ENCODE data around the gene PLAGL1.

PLAGL1 gene

DNA sequence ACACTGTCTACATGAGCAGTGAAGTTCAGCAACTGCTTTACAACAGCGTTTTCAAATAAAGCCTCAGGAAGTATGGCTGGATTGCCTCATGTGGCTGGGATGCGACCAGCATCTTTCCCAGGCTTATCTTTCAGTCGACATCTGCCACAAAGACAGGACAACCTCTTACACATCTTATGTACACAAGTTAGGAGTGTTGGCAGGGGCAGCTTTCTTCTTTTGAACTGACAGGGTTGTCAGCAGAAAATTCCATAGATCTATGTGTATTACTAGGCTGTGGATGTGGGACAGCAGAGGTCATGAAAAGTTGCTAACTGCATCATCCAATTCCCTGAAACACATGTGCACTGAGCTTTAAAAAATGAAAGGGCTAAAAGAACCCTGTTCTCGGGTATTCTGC lies 48.1 kb downstream of the PLAGL1 start:
- Histone ChIP-seq H3K4me2 (ENCODE audit: low read length) (no peak overlapping the region), H3K27me3 (ENCODE audit: low read depth, low read length) (no peaks in the 10 kb centered on the region), H3K27ac (ENCODE audit: low read length) (no peak overlapping the region), H3K4me1 (ENCODE audit: low read length) (no peaks in the 10 kb centered on the region), H3K36me3 (replicated peaks; ENCODE audit: low read depth, low read length) (no peaks in the 10 kb centered on the region), H3K9me3 (ENCODE audit: insufficient read depth, low read length) (no peaks in the 10 kb centered on the region), H4K20me1 (ENCODE audit: insufficient read depth, low read length) (no peaks in the 10 kb centered on the region), H3K9ac (ENCODE audit: low read length) (no peak overlapping the region), H3K79me2 (ENCODE audit: low read length) (no peaks in the 10 kb centered on the region), H2AFZ (ENCODE audit: low read depth, low read length) (no peak overlapping the region), H3K4me3 (ENCODE audit: low read length) (no peak overlapping the region)
- TF ChIP-seq EZH2phosphoT487 (IDR thresholded peaks at IDR 0.05; ENCODE audit: low read depth): no peak
- TF ChIP-seq, protein P1, sequence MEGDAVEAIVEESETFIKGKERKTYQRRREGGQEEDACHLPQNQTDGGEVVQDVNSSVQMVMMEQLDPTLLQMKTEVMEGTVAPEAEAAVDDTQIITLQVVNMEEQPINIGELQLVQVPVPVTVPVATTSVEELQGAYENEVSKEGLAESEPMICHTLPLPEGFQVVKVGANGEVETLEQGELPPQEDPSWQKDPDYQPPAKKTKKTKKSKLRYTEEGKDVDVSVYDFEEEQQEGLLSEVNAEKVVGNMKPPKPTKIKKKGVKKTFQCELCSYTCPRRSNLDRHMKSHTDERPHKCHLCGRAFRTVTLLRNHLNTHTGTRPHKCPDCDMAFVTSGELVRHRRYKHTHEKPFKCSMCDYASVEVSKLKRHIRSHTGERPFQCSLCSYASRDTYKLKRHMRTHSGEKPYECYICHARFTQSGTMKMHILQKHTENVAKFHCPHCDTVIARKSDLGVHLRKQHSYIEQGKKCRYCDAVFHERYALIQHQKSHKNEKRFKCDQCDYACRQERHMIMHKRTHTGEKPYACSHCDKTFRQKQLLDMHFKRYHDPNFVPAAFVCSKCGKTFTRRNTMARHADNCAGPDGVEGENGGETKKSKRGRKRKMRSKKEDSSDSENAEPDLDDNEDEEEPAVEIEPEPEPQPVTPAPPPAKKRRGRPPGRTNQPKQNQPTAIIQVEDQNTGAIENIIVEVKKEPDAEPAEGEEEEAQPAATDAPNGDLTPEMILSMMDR (IDR thresholded peaks at IDR 0.05; ENCODE audit: low read depth, low read length): no peak

DNA sequence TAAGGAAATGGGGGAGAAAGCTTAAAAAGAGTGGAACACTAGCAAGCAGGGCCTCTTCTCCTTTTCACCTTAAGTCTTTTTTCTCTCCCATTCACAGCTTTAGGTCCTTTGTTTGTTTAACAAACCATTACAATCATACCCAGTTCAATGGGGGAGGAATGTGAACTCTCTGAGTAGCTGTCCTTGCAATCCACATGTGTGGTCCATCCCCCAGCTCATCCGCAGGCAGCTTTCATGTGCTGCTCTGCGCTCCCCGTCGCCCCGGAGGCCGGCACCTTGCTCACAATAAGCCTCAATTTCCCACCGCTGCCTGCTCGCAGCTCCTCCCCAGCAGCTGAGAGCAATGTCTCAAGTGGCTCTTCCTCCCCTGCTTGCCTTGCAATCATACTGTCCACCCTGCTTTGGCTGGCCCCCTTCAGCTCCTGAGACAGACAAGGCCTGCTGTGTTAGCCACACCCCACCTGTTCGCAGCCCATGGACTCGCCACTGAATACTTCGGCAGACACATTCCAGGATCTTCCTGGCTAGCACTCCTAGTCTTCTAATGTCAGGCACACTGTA lies 49.1 kb downstream of the PLAGL1 start:
- Histone ChIP-seq H3K36me3 (replicated peaks; ENCODE audit: low read depth, low read length) (no peaks in the 10 kb centered on the region), H3K4me1 (ENCODE audit: low read length) (no peaks in the 10 kb centered on the region), H2AFZ (ENCODE audit: low read depth, low read length) (no peak overlapping the region), H3K79me2 (ENCODE audit: low read length) (no peaks in the 10 kb centered on the region), H3K9me3 (ENCODE audit: insufficient read depth, low read length) (no peaks in the 10 kb centered on the region), H3K4me3 (ENCODE audit: low read length) (no peak overlapping the region), H3K27me3 (ENCODE audit: low read depth, low read length) (no peaks in the 10 kb centered on the region), H4K20me1 (ENCODE audit: insufficient read depth, low read length) (no peaks in the 10 kb centered on the region), H3K4me2 (ENCODE audit: low read length) (no peak overlapping the region), H3K9ac (ENCODE audit: low read length) (no peak overlapping the region), H3K27ac (ENCODE audit: low read length) (no peak overlapping the region)
- no peak for TF ChIP-seq EZH2phosphoT487 (IDR thresholded peaks at IDR 0.05; ENCODE audit: low read depth)
- TF ChIP-seq, protein P1 (IDR thresholded peaks at IDR 0.05; ENCODE audit: low read depth, low read length): no peak

DNA sequence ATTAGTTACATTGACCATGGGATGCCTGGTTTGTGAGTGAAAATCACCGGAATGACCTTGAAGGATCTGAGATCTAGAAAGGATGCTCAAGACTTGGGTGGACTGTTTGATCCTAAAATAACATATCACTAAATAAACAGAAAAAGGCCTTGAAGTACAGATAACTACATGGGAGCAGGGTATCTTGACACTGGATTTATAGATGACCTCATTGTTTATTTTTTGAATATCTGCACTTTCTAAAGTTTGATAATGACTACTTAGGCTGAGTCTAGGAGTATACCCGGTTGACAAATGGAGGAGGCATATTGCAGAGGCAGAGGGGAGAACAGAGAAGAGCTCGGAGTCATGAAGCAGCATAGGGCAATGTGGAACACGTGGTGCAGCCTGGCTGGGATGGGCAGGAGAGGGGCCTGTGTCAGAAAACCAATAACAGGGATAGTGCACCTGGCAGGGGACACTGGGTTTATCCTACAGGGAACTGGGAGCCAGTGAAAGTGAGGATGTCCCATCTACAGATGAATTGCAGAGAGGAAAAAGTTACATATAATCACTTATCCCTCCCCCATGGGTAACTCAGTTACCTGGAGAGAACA lies 50.3 kb downstream of the PLAGL1 start:
- Histone ChIP-seq H3K27ac (ENCODE audit: low read length) (no peak overlapping the region), H3K4me1 (ENCODE audit: low read length) (no peaks in the 10 kb centered on the region), H4K20me1 (ENCODE audit: insufficient read depth, low read length) (no peaks in the 10 kb centered on the region), H3K4me2 (ENCODE audit: low read length) (no peak overlapping the region), H3K4me3 (ENCODE audit: low read length) (no peak overlapping the region), H2AFZ (ENCODE audit: low read depth, low read length) (no peak overlapping the region), H3K36me3 (replicated peaks; ENCODE audit: low read depth, low read length) (no peaks in the 10 kb centered on the region), H3K27me3 (ENCODE audit: low read depth, low read length) (no peaks in the 10 kb centered on the region), H3K79me2 (ENCODE audit: low read length) (no peaks in the 10 kb centered on the region), H3K9me3 (ENCODE audit: insufficient read depth, low read length) (no peaks in the 10 kb centered on the region), H3K9ac (ENCODE audit: low read length) (no peak overlapping the region)
- no peak for TF ChIP-seq EZH2phosphoT487 (IDR thresholded peaks at IDR 0.05; ENCODE audit: low read depth)

DNA sequence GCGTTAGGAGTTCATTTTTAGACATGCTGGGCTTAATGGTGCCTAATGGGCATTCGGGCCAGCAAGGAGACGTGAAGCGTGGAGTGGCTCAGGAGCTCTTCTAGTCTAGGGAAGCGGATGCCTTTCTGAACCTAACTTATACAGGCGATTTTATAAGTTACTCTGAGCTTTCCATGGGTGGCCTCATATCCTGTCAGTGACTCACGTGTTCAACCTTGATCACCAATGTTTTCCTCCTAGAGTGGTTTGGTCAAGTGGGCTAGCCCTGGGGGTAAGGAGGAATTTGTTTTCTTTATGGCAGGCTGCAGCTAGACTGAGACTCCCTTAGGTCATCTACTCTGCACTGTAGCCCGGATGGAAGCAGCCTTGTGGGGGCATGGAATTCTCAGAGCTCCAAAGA lies 52.1 kb downstream of the PLAGL1 start:
- Histone ChIP-seq H3K4me1 (ENCODE audit: low read length) (no peaks in the 10 kb centered on the region), H3K27ac (ENCODE audit: low read length) (no peak overlapping the region), H3K36me3 (replicated peaks; ENCODE audit: low read depth, low read length) (no peaks in the 10 kb centered on the region), H3K79me2 (ENCODE audit: low read length) (no peaks in the 10 kb centered on the region), H3K4me2 (ENCODE audit: low read length) (no peak overlapping the region), H3K9ac (ENCODE audit: low read length) (no peak overlapping the region), H2AFZ (ENCODE audit: low read depth, low read length) (no peak overlapping the region), H4K20me1 (ENCODE audit: insufficient read depth, low read length) (no peaks in the 10 kb centered on the region), H3K9me3 (ENCODE audit: insufficient read depth, low read length) (no peaks in the 10 kb centered on the region), H3K27me3 (ENCODE audit: low read depth, low read length) (no peaks in the 10 kb centered on the region), H3K4me3 (ENCODE audit: low read length) (no peak overlapping the region)
- TF ChIP-seq EZH2phosphoT487 (IDR thresholded peaks at IDR 0.05; ENCODE audit: low read depth): no peak
- TF ChIP-seq, protein P1 (IDR thresholded peaks at IDR 0.05; ENCODE audit: low read depth, low read length): no peak

Data from OCI-LY3 (cell line).